Endodermal cell (in vitro differentiated cells): Measurements from ENCODE around the gene ZNF618. TPM values are rescaled to one million over a fixed set of nuclear protein-coding genes. Genes with fewer than 3 reads are reported as not detected.

Experiments
- DNase-seq: peaks from one replicate; pipeline ENCODE4 v3.0.0-alpha.2; 2017
- H3K27ac ChIP-seq: 2 replicates; pipeline ENCODE4 v1.5.1; 2013; ENCODE audit warnings: mild to moderate bottlenecking, low read depth, low read length, moderate library complexity
- H3K27me3 ChIP-seq: 2 replicates; pipeline ENCODE4 v1.6.1; 2013; ENCODE audit warnings: mild to moderate bottlenecking, low read length, moderate library complexity; ENCODE audit not compliant: insufficient read depth, control insufficient read depth, poor library complexity, severe bottlenecking
- H3K36me3 ChIP-seq: 2 replicates; pipeline ENCODE4 v1.7.0; 2013; ENCODE audit warnings: mild to moderate bottlenecking, low read length, moderate library complexity; ENCODE audit not compliant: control insufficient read depth, insufficient read depth
- H3K4me1 ChIP-seq: one replicate; pipeline ENCODE4 v1.7.0; 2013; ENCODE audit warnings: low read length; ENCODE audit not compliant: control insufficient read depth, insufficient read depth
- H3K4me3 ChIP-seq: 2 replicates; pipeline ENCODE4 v1.5.1; 2013; ENCODE audit warnings: mild to moderate bottlenecking, low read length, moderate library complexity
- H3K9ac ChIP-seq: 2 replicates; pipeline ENCODE4 v1.6.1; 2013; ENCODE audit warnings: mild to moderate bottlenecking, low read length, moderate library complexity; ENCODE audit not compliant: poor library complexity, severe bottlenecking; ENCODE audit errors: extremely low read depth
- H3K9me3 ChIP-seq: 2 replicates; pipeline ENCODE4 v1.6.1; 2013; ENCODE audit warnings: mild to moderate bottlenecking, low read length, moderate library complexity; ENCODE audit not compliant: control insufficient read depth
- H3K27ac Mint-ChIP-seq: 2 replicates; pipeline ENCODE4 v1.8.0; 2020; ENCODE audit warnings: mixed read lengths
- H3K27me3 Mint-ChIP-seq: 2 replicates; pipeline ENCODE4 v1.8.0; 2021; ENCODE audit warnings: mild to moderate bottlenecking, mixed read lengths; ENCODE audit not compliant: insufficient read depth
- H3K36me3 Mint-ChIP-seq: 2 replicates; pipeline ENCODE4 v1.8.0; 2020; ENCODE audit warnings: low read depth, mixed read lengths
- H3K4me1 Mint-ChIP-seq: 2 replicates; pipeline ENCODE4 v1.8.0; 2020; ENCODE audit warnings: mixed read lengths
- H3K4me3 Mint-ChIP-seq: 2 replicates; pipeline ENCODE4 v1.8.0; 2020; ENCODE audit warnings: mild to moderate bottlenecking, moderate library complexity, mixed read lengths
- H3K9me3 Mint-ChIP-seq: 2 replicates; pipeline ENCODE4 v1.8.0; 2020; ENCODE audit warnings: mild to moderate bottlenecking, mixed read lengths
- WGBS, 2 experiments: methylation state at CpG; one replicate each; pipeline versions ENCODE4 v1.1.5 to v1.1.7; 2013; ENCODE audit warnings: missing lambda C conversion rate in 2 of 2, mixed read lengths in 1 of 2; ENCODE audit not compliant: insufficient coverage in 1 of 2, insufficient read length in 1 of 2; 5-methylcytosine and 5-hydroxymethylcytosine counted together
- total RNA-seq, 2 donors: library from RNA; stranded (reverse); fragmentation: NEBNext Ultra II Directional in 1 of 2; extraction: Animal tissue kit (Norgen Biotek cat#: 25700) in 1 of 2; gene quantifications; 2 replicates in 1 of 2; 3 replicates in 1 of 2; pipeline ENCODE4 v1.2.1, GENCODE V29; 2021
- TF ChIP-seq, protein P1 (sequence below): fragments of 200-600 bp; sonication (generic); conservative IDR thresholded peaks from 2 replicates; pipeline ENCODE4 v1.5.0; 2021; ENCODE audit warnings: antibody characterized with exemption, mild to moderate bottlenecking

The ZNF618 gene
- total RNA-seq, 2 donors from 2014 or later: 34.5 to 37.5 TPM

DNA sequence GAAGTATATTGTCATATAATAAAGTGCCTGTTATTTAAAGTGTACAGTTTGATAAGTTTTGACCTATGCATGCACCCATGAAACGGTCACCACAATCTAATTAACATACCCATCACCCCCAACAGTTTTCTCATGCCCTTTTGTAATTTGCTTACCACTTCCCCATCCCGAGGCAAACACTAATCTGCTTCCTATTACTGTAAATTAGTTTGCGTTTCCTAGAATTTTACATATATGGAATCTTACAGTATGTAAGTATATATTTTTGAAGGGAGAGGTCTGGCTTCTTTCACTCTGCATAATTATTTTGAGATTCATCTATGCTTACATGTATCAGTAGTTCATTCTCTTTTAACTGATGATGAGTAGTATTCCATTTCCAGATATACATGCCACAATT, 145.5 kb downstream of the ZNF618 start:
- peaks cover 81% of the 10 kb centered on the region for H3K36me3 Mint-ChIP-seq
- no peaks in the 10 kb centered on the region for H3K27me3 Mint-ChIP-seq
- no peak overlapping the region for H3K27ac ChIP-seq
- H3K36me3 ChIP-seq: peaks cover 73% of the 10 kb centered on the region
- H3K27me3 ChIP-seq: no peaks in the 10 kb centered on the region
- no peaks in the 10 kb centered on the region for H3K4me1 ChIP-seq
- H3K9me3 ChIP-seq: peaks cover 43% of the 10 kb centered on the region
- TF ChIP-seq, protein P1, sequence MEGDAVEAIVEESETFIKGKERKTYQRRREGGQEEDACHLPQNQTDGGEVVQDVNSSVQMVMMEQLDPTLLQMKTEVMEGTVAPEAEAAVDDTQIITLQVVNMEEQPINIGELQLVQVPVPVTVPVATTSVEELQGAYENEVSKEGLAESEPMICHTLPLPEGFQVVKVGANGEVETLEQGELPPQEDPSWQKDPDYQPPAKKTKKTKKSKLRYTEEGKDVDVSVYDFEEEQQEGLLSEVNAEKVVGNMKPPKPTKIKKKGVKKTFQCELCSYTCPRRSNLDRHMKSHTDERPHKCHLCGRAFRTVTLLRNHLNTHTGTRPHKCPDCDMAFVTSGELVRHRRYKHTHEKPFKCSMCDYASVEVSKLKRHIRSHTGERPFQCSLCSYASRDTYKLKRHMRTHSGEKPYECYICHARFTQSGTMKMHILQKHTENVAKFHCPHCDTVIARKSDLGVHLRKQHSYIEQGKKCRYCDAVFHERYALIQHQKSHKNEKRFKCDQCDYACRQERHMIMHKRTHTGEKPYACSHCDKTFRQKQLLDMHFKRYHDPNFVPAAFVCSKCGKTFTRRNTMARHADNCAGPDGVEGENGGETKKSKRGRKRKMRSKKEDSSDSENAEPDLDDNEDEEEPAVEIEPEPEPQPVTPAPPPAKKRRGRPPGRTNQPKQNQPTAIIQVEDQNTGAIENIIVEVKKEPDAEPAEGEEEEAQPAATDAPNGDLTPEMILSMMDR: no peak
- no peak overlapping the region for H3K27ac Mint-ChIP-seq
- DNase-seq: no peak
- H3K4me3 Mint-ChIP-seq: no peak overlapping the region
- no peak overlapping the region for H3K4me3 ChIP-seq
- WGBS, 2 experiments: 94 to 100% methylated on average over 1 to 3 of the region's 3 CpGs
- no peaks in the 10 kb centered on the region for H3K4me1 Mint-ChIP-seq
- H3K9ac ChIP-seq: no peak overlapping the region
- peaks cover 25% of the 10 kb centered on the region for H3K9me3 Mint-ChIP-seq

DNA sequence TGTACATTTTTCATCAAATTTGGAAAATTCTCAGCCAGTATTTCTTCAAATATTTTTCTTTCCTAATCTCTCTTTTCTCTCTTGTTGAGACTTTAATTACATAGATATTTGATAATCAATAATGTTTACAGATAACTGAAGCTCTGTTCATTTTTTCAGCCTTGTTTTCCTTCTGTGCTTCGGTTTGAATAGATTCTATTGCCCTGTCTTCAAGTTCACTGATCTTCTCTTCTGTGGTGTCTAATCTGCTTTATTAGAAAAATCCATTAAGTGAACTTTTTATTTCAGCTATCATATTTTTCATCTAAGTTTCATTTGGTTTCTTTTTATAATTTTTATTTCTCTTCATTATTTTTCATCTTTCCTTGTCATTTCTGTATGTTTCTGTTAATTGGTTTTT, 147.9 kb downstream of the ZNF618 start:
- Mint-ChIP-seq H3K4me3 (no peak overlapping the region), H3K36me3 (peaks cover 77% of the 10 kb centered on the region), H3K27ac (no peak overlapping the region), H3K4me1 (no peaks in the 10 kb centered on the region), H3K27me3 (no peaks in the 10 kb centered on the region), H3K9me3 (peaks cover 25% of the 10 kb centered on the region)
- TF ChIP-seq, protein P1: no peak
- no peak for DNase-seq
- no peaks in the 10 kb centered on the region for H3K27me3 ChIP-seq
- H3K9ac ChIP-seq: no peak overlapping the region
- peaks cover 43% of the 10 kb centered on the region for H3K9me3 ChIP-seq
- peaks cover 63% of the 10 kb centered on the region for H3K36me3 ChIP-seq
- H3K4me3 ChIP-seq: no peak overlapping the region
- no peak overlapping the region for H3K27ac ChIP-seq
- WGBS, 2 experiments: 94% methylated on average over 1 of the region's 1 CpG; no CpG with 5 or more reads in 1 of the 2 experiments
- H3K4me1 ChIP-seq: no peaks in the 10 kb centered on the region

DNA sequence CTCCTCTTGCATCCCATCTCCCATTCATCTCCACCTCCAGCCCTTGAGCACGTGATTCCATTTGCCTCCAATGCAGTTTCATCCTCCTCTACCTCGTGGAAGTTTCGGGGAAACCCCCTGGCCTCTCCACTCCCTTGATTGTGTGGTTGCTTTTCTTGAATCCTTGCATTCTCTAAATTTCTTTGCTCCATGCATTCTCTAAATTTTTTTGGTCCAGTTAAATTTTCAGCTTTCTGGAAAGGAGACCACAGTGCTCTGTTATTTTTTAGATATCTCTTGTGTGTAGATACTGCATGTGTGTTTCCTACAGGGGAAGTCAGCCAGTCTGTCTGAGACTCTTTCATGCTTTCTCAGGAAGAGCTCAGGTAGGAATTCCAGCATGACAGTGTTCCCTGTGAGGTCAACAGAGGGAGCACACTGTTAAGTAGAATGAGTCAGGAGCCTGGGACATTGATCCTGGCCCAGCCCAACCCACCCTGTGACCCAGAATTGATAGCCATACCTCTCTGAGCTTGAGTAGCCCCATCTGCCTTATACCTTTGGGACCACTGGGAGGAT, 149.2 kb downstream of the ZNF618 start:
- TF ChIP-seq, protein P1: no peak
- Histone ChIP-seq H3K9me3 (peaks cover 37% of the 10 kb centered on the region), H3K36me3 (peaks cover 52% of the 10 kb centered on the region), H3K9ac (no peak overlapping the region), H3K4me3 (no peak overlapping the region), H3K4me1 (no peaks in the 10 kb centered on the region), H3K27ac (no peak overlapping the region), H3K27me3 (no peaks in the 10 kb centered on the region)
- H3K4me1 Mint-ChIP-seq: no peaks in the 10 kb centered on the region
- peak overlapping the region; percentile 41 for H3K27ac Mint-ChIP-seq
- H3K4me3 Mint-ChIP-seq: no peak overlapping the region
- peaks cover 25% of the 10 kb centered on the region for H3K9me3 Mint-ChIP-seq
- peak; percentile 43 for DNase-seq
- H3K36me3 Mint-ChIP-seq: peaks cover 77% of the 10 kb centered on the region
- 82 to 97% methylated on average over 3 of the region's 3 CpGs for WGBS, 2 experiments
- no peaks in the 10 kb centered on the region for H3K27me3 Mint-ChIP-seq
